SU-DHL-6 (cell line): ENCODE results near the gene RRM1.
"Not testable (repeated sequence)": the region's sequence is repeated elsewhere in the genome, so short reads cannot be mapped to it uniquely, and the experiment has no call there.

Experiments used
- CTCF ChIP-seq: fragments of 200-600 bp; sonication (generic); IDR thresholded peaks from one replicate; pipeline ENCODE4 v1.5.1; 2017; ENCODE audit warnings: antibody characterized with exemption, mild to moderate bottlenecking, low read length, moderate library complexity; ENCODE audit not compliant: insufficient read depth, poor library complexity, severe bottlenecking
- EZH2phosphoT487 ChIP-seq: fragments of 200-600 bp; sonication (generic), shearing (Covaris generic); conservative IDR thresholded peaks from 2 replicates; pipeline ENCODE4 v1.6.1; 2018; ENCODE audit warnings: mild to moderate bottlenecking, antibody characterized with exemption, low read length, moderate library complexity, mixed read lengths

DNA sequence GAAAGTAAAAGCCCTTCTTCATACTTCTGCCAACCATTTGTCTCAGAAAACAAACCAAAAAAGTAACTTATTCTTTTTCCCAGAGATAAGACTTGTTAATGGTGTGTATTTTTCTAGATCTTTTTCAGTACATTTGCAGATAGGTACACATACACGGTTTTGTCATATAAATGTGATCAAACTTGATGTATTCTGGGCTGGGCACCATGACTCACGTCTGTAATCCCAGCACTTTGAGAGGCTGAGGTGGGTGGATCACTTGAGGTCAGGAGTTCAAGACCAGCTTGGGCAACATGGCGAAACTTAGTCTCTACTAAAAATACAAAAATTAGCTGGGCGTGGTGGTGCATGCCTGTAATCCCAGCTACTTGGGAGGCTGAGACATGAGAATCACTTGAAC is 35.6 kb downstream of the RRM1 start:
- not testable (repeated sequence) for TF ChIP-seq CTCF, EZH2phosphoT487
